ENCODE measurements around the gene XYLT1.
A peak's percentile ranks its signal among the peaks of the same experiment; 100 is the strongest.

The XYLT1 gene

DNA sequence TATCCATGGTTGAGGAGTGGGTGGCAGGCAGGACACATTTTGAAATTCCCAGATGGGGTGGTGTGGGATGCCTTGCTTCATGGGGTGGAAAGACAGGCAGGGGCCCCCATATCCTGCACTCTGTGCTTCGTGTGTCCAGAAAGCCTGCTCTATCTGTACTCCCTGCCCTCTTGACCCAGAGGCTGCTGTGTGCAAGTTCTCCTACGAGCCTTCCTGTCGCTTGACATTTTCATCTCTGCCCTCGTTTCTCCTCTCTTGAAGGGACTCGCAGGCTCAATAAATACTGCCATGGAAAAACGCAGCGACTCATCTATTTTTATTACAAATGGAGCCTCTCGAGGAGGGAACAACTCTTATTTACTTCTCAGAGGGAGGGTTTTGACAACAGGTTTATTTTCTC, 254.8 kb downstream of the XYLT1 start:
- Mint-ChIP-seq H3K9me3 (peaks cover 10% of the 10 kb centered on the region), H3K27ac (no peak overlapping the region), H3K4me1 (peaks cover 16% of the 10 kb centered on the region), H3K36me3 (ENCODE audit: low read depth) (peaks cover 17% of the 10 kb centered on the region), H3K4me3 (no peak overlapping the region), H3K27me3 (no peaks in the 10 kb centered on the region)
- ATAC-seq = no peak
- no peak for DNase-seq

- ATAC-seq (no peak), DNase-seq (no peak)
- H3K4me3 Mint-ChIP-seq = no peak overlapping the region
- H3K27me3 Mint-ChIP-seq = no peaks in the 10 kb centered on the region
- peaks cover 10% of the 10 kb centered on the region for H3K9me3 Mint-ChIP-seq
- peaks cover 15% of the 10 kb centered on the region for H3K36me3 Mint-ChIP-seq (ENCODE audit: low read depth)
- H3K27ac Mint-ChIP-seq = no peak overlapping the region
- H3K4me1 Mint-ChIP-seq = peaks cover 16% of the 10 kb centered on the region
These were observed 255.5 kb downstream of the XYLT1 start for GRCh38 chr16:17215306-17215705.

DNA sequence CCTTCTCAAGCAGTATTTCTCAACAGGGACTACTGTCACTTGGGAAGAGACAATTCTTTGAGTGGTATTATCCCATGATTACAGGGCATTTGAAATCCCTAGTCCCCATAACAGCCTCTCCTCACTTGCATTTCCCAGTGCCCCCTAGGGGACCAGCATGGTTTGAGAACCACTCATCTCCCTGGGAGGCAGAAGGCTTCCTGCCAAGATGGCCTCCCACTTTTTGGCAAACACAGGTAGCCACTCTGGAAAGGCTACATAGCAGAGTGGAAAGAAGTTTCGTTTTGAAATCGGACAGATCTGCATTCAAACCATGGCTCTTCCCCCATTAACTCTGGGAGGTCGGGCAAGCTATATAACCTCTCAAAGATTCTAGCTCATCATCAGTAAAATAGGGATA, 256.8 kb downstream of the XYLT1 start:
- ATAC-seq (no peak), DNase-seq (no peak)
- Mint-ChIP-seq H3K4me3 (no peak overlapping the region), H3K36me3 (ENCODE audit: low read depth) (peaks cover 15% of the 10 kb centered on the region), H3K27ac (no peak overlapping the region), H3K4me1 (peaks cover 16% of the 10 kb centered on the region), H3K9me3 (peaks cover 10% of the 10 kb centered on the region), H3K27me3 (no peaks in the 10 kb centered on the region)

DNA sequence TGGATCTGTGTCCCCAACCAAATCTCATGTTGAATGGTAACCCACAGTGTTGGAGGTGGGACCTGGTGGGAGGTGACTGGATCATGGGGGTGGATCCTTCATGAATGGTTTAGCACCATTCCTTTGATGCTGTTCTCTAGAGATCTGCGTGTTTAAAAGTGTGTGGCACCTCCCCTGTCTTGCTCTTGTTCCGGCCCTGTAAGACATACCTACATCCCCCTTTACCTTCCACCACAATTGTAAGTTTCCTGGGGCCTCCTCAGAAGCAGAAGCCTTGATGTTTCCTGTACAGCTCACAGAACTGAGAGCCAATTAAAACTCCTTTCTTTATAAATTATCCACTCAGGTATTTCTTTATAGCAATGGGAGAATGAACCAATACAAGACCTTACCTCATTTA, 257.7 kb downstream of the XYLT1 start:
- peaks cover 16% of the 10 kb centered on the region for H3K4me1 Mint-ChIP-seq
- DNase-seq (no peak), ATAC-seq (no peak)
- H3K27me3 Mint-ChIP-seq = no peaks in the 10 kb centered on the region
- no peak overlapping the region for H3K4me3 Mint-ChIP-seq
- H3K36me3 Mint-ChIP-seq (ENCODE audit: low read depth) = peaks cover 14% of the 10 kb centered on the region
- H3K27ac Mint-ChIP-seq = no peak overlapping the region
- peaks cover 10% of the 10 kb centered on the region for H3K9me3 Mint-ChIP-seq

DNA sequence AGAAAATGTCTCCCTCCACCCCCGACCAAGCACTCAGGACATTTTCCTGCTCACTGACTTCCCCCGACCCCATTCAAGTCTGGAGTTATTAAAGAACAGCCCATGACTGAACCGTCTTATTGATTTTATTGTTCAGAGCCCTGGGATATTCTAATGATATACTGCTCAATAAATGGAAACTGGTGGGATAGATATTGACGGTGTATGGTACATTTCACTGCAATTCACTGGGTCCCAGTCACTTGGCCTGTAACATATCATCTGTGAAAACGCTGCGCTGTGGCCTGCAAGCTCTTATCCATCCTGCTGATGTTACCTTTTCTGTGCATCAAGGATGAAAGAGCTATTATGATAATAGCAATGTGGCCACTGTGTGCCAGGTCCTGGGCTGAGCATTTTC, 258.2 kb downstream of the XYLT1 start:
- Mint-ChIP-seq H3K4me3 (no peak overlapping the region), H3K36me3 (ENCODE audit: low read depth) (peaks cover 13% of the 10 kb centered on the region), H3K4me1 (peaks cover 16% of the 10 kb centered on the region), H3K27ac (no peak overlapping the region), H3K9me3 (peaks cover 10% of the 10 kb centered on the region), H3K27me3 (no peaks in the 10 kb centered on the region)
- no peak for ATAC-seq
- DNase-seq = no peak

GRCh38 chr16:17211797-17212196, 259.0 kb downstream of the XYLT1 start:
- H3K4me3 Mint-ChIP-seq = no peak overlapping the region

DNA sequence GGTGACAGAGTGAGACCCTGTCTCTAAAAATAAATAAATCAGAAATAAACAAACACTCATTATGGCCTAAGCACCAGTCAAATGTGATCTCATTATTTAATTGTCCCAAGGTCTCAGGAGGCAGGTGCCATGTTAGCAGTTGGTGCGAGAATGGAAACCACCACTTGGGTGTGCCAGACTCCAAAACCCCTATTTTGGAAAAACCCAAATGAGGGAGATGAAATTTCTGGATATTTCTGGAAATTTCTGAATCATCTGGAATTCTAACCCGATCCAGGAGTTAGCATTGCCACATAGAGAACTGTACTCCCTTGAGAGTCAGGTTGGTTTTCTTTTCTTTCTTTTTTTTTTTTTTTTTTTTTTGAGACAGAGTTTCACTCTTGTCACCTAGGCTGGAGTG, 264.0 kb downstream of the XYLT1 start:
- DNase-seq (no peak), ATAC-seq (no peak)
- Mint-ChIP-seq H3K36me3 (ENCODE audit: low read depth) (no peaks in the 10 kb centered on the region), H3K4me3 (no peak overlapping the region), H3K4me1 (no peaks in the 10 kb centered on the region), H3K27ac (no peak overlapping the region), H3K27me3 (no peaks in the 10 kb centered on the region), H3K9me3 (no peaks in the 10 kb centered on the region)

More at GRCh38 chr16:17211797-17212196, 259.0 kb downstream of the XYLT1 start:
- Mint-ChIP-seq H3K9me3 (peaks cover 10% of the 10 kb centered on the region), H3K4me1 (peaks cover 16% of the 10 kb centered on the region), H3K27me3 (no peaks in the 10 kb centered on the region), H3K27ac (no peak overlapping the region), H3K36me3 (ENCODE audit: low read depth) (peaks cover 13% of the 10 kb centered on the region)
- peak; percentile 86 for ATAC-seq
- DNase-seq = peak; percentile 31

- no peaks in the 10 kb centered on the region for H3K9me3 Mint-ChIP-seq
- H3K4me1 Mint-ChIP-seq = no peaks in the 10 kb centered on the region
- no peak overlapping the region for H3K4me3 Mint-ChIP-seq
- DNase-seq (no peak), ATAC-seq (no peak)
- H3K27ac Mint-ChIP-seq = no peak overlapping the region
- no peaks in the 10 kb centered on the region for H3K27me3 Mint-ChIP-seq
- H3K36me3 Mint-ChIP-seq (ENCODE audit: low read depth) = no peaks in the 10 kb centered on the region
These were observed 265.2 kb downstream of the XYLT1 start for GRCh38 chr16:17205279-17206211.

DNA sequence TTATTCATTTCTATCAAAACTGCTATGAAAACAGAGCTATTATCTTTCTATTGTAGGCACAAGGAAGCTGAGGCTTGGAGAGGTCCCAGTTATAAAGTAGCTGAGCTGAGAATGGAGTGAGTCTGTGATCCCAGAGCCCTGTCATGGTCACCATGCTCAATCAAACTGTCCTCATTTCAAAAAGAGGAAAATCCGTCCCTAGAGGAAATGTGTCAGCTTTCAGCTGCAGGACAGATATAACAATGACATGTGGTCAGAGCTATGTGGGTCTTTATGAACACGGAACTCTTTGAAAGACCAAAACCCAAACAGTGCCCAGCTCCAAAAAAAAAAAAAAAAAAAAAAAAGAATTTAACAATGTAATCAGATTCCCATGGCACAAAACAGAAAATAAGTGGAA, 266.1 kb downstream of the XYLT1 start:
- DNase-seq (no peak), ATAC-seq (no peak)
- H3K4me1 Mint-ChIP-seq = no peaks in the 10 kb centered on the region
- no peaks in the 10 kb centered on the region for H3K36me3 Mint-ChIP-seq (ENCODE audit: low read depth)
- H3K27ac Mint-ChIP-seq = no peak overlapping the region
- H3K27me3 Mint-ChIP-seq = no peaks in the 10 kb centered on the region
- H3K9me3 Mint-ChIP-seq = no peaks in the 10 kb centered on the region
- no peak overlapping the region for H3K4me3 Mint-ChIP-seq

DNA sequence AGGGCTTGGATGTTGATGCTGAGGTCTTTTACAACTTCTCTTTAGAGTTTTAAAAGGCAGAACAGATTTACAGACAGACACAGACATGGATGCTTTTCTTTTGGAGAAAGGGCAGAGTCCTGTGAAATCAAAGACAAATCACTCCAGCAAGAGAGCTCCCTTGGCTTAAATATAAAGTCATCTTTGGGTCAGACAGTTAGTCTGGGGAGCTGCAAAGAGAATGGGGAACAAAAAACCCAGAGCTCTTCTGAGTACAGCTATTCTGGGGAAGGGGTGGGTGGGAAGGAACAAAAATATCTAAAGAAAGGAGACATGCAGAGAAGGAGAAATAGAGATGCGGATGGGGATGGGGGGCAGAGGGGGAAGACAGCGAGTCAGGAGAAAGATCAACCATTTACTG, 266.6 kb downstream of the XYLT1 start:
- Mint-ChIP-seq H3K27me3 (no peaks in the 10 kb centered on the region), H3K9me3 (no peaks in the 10 kb centered on the region), H3K4me1 (no peaks in the 10 kb centered on the region), H3K36me3 (ENCODE audit: low read depth) (peaks cover 2% of the 10 kb centered on the region), H3K4me3 (no peak overlapping the region), H3K27ac (no peak overlapping the region)
- ATAC-seq = no peak
- no peak for DNase-seq

- Mint-ChIP-seq H3K4me1 (no peaks in the 10 kb centered on the region), H3K36me3 (ENCODE audit: low read depth) (peaks cover 2% of the 10 kb centered on the region), H3K27me3 (no peaks in the 10 kb centered on the region), H3K4me3 (no peak overlapping the region), H3K27ac (no peak overlapping the region), H3K9me3 (no peaks in the 10 kb centered on the region)
- DNase-seq (no peak), ATAC-seq (no peak)
These were observed 267.3 kb downstream of the XYLT1 start for GRCh38 chr16:17203424-17203823.

DNA sequence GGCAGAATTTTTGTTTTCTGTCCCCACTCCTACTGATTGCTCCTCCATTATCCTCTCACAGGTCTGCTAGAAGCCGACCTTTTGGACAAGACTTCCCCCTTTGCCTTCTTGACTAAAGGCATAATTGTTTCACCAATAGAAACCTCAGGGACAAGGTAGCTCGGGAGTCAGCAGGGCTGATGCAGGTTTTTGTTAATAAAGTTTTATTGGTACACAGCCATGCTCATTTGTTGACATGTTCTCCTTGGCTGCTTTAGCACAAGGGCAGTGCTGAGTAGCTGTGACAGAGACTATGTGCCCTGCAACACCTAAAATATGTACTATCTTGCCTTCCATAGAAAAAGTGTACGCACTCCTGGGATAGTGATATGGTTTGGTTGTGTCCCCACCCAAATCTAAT, 271.6 kb downstream of the XYLT1 start:
- peaks cover 6% of the 10 kb centered on the region for H3K36me3 Mint-ChIP-seq (ENCODE audit: low read depth)
- DNase-seq (no peak), ATAC-seq (no peak)
- H3K27me3 Mint-ChIP-seq = no peaks in the 10 kb centered on the region
- H3K4me1 Mint-ChIP-seq = peaks cover 3% of the 10 kb centered on the region
- H3K9me3 Mint-ChIP-seq = no peaks in the 10 kb centered on the region
- H3K4me3 Mint-ChIP-seq = no peak overlapping the region
- H3K27ac Mint-ChIP-seq = no peak overlapping the region

DNA sequence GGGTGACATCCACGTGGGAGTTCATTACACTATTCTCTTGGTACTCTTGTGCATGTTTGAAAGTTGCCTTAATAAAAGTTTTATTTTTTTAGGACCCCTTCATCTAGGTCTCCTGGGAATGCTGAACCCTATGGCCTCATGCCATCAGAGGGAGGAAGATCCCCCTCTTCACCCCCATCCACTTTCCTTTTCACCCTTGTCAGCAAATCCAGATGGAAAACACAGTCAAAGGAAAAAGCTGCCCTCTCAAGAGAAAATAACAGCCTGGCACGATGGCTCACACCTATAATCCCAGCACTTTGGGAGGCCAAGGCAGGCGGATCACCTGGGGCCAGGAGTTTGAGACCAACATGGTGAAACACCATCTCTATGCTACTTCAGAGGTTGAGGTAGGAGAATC, 274.2 kb downstream of the XYLT1 start:
- peaks cover 3% of the 10 kb centered on the region for H3K4me1 Mint-ChIP-seq
- no peaks in the 10 kb centered on the region for H3K9me3 Mint-ChIP-seq
- no peak overlapping the region for H3K4me3 Mint-ChIP-seq
- no peak overlapping the region for H3K27ac Mint-ChIP-seq
- H3K36me3 Mint-ChIP-seq (ENCODE audit: low read depth) = peaks cover 12% of the 10 kb centered on the region
- no peaks in the 10 kb centered on the region for H3K27me3 Mint-ChIP-seq
- no peak for ATAC-seq
- no peak for DNase-seq

GRCh38 chr16:17194190-17194780, 276.5 kb downstream of the XYLT1 start:
- Mint-ChIP-seq H3K4me1 (peaks cover 3% of the 10 kb centered on the region), H3K27me3 (no peaks in the 10 kb centered on the region), H3K9me3 (no peaks in the 10 kb centered on the region), H3K36me3 (ENCODE audit: low read depth) (peaks cover 22% of the 10 kb centered on the region), H3K27ac (no peak overlapping the region), H3K4me3 (no peak overlapping the region)
- DNase-seq (peak; percentile 72), ATAC-seq (peak; percentile 54)

- Mint-ChIP-seq H3K27ac (no peak overlapping the region), H3K36me3 (ENCODE audit: low read depth) (peaks cover 22% of the 10 kb centered on the region), H3K27me3 (no peaks in the 10 kb centered on the region)
These were observed 277.1 kb downstream of the XYLT1 start for GRCh38 chr16:17193566-17194100.

More at GRCh38 chr16:17193566-17194100, 277.1 kb downstream of the XYLT1 start:
- H3K9me3 Mint-ChIP-seq = no peaks in the 10 kb centered on the region
- no peak overlapping the region for H3K4me3 Mint-ChIP-seq
- ATAC-seq (no peak), DNase-seq (no peak)
- peaks cover 3% of the 10 kb centered on the region for H3K4me1 Mint-ChIP-seq

Measured in activated naive CD8-positive, alpha-beta T cell treated with anti-CD3 and anti-CD28 coated beads, Interleukin-2, amount 50 U/mL, for 24 hours (primary cell).